Neural progenitor cell (in vitro differentiated cells): Measurements from ENCODE around the gene RIPOR3. TPM values are rescaled to one million over a fixed set of nuclear protein-coding genes. Genes with fewer than 3 reads are reported as not detected.

Experiments used
- DNase-seq: peaks from one replicate; pipeline ENCODE4 v3.0.0-alpha.2; 2016; ENCODE audit warnings: low spot score
- H2AFZ ChIP-seq: fragments of 200-600 bp; sonication (generic); replicated peaks from 2 replicates; pipeline ENCODE4 v1.6.1; 2016; ENCODE audit warnings: antibody characterized with exemption
- H3F3A ChIP-seq: fragments of 200-600 bp; sonication (generic); 2 replicates; pipeline ENCODE4 v1.6.1; 2016; ENCODE audit warnings: antibody characterized with exemption, low read depth
- H3K27ac ChIP-seq: fragments of 200-600 bp; sonication (generic); 2 replicates; pipeline ENCODE4 v1.5.1; 2016; ENCODE audit warnings: mild to moderate bottlenecking
- H3K27me3 ChIP-seq: fragments of 200-600 bp; sonication (generic); 2 replicates; pipeline ENCODE4 v1.6.1; 2016; ENCODE audit warnings: mild to moderate bottlenecking, moderate library complexity
- H3K36me3 ChIP-seq: fragments of 200-600 bp; sonication (generic); 2 replicates; pipeline ENCODE4 v1.5.1; 2016
- H3K4me1 ChIP-seq: fragments of 200-600 bp; sonication (generic); 2 replicates; pipeline ENCODE4 v1.6.1; 2016; ENCODE audit warnings: mixed run types
- H3K4me2 ChIP-seq: fragments of 200-600 bp; sonication (generic); 2 replicates; pipeline ENCODE4 v1.6.1; 2016
- H3K4me3 ChIP-seq: fragments of 200-600 bp; sonication (generic); 2 replicates; pipeline ENCODE4 v1.5.1; 2016
- H3K79me2 ChIP-seq: fragments of 200-600 bp; sonication (generic); 2 replicates; pipeline ENCODE4 v1.6.1; 2016; ENCODE audit warnings: low read depth
- H3K9ac ChIP-seq: fragments of 200-600 bp; sonication (generic); 2 replicates; pipeline ENCODE4 v1.6.1; 2016
- H3K9me3 ChIP-seq: fragments of 200-600 bp; sonication (generic); 2 replicates; pipeline ENCODE4 v1.5.1; 2016; ENCODE audit warnings: low read depth
- H4K20me1 ChIP-seq: fragments of 200-600 bp; sonication (generic); 2 replicates; pipeline ENCODE4 v1.6.1; 2016; ENCODE audit warnings: low read depth
- H3K27ac Mint-ChIP-seq: 3 replicates; pipeline ENCODE4 v1.8.0; 2021; ENCODE audit warnings: mixed read lengths
- H3K27me3 Mint-ChIP-seq: 2 replicates; pipeline ENCODE4 v1.8.0; 2022; ENCODE audit warnings: low read depth, mild to moderate bottlenecking, inconsistent platforms, moderate library complexity, mixed read lengths; ENCODE audit not compliant: insufficient read depth
- H3K36me3 Mint-ChIP-seq: 3 replicates; pipeline ENCODE4 v1.8.0; 2021; ENCODE audit warnings: mixed read lengths
- H3K4me1 Mint-ChIP-seq: 3 replicates; pipeline ENCODE4 v1.8.0; 2021; ENCODE audit warnings: mixed read lengths
- H3K4me3 Mint-ChIP-seq: 3 replicates; pipeline ENCODE4 v1.8.0; 2021; ENCODE audit warnings: mild to moderate bottlenecking, moderate library complexity, mixed read lengths
- H3K9me3 Mint-ChIP-seq: 3 replicates; pipeline ENCODE4 v1.8.0; 2020; ENCODE audit warnings: mixed read lengths
- EZH2 ChIP-seq: fragments of 200-600 bp; sonication (generic); IDR thresholded peaks from 2 replicates; pipeline ENCODE4 v1.6.1; 2017; ENCODE audit warnings: antibody characterized with exemption, mild to moderate bottlenecking, moderate library complexity
- EZH2phosphoT487 ChIP-seq: fragments of 200-600 bp; sonication (generic); IDR thresholded peaks from 2 replicates; pipeline ENCODE4 v1.6.1; 2017; ENCODE audit warnings: antibody characterized with exemption
- total RNA-seq: library from RNA; depleted of rRNA; stranded (reverse); fragments of >200 nt; gene quantifications from 2 replicates; pipeline ENCODE4 v1.2.3, GENCODE V29; 2015; ENCODE audit warnings: low replicate concordance
- TF ChIP-seq, protein P1 (sequence below): fragments of 200-600 bp; sonication (generic); IDR thresholded peaks from 2 replicates; pipeline ENCODE4 v1.5.1; 2017; ENCODE audit warnings: antibody characterized with exemption, mild to moderate bottlenecking

Gene RIPOR3
- total RNA-seq, 1 donor from 2014 or later: 1.2 TPM

DNA sequence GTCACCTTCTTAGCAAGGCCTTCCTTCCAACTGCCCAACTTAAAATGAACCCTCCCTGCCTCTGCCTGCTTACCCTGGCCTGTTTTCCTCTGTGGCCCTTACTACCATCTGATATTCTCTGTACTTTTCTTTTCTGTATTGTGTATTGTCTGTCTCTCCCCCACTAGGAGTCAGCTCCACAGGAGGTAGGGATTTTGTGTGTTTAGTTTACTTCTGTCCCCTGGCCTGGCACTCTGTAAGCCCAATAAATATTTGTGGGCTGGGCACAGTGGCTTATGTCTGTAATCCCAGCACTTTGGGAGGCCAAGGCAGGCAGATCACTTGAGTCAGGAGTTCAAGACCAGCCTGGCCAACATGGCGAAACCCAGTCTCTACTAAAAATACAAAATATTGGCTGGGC, 72.8 kb downstream of the RIPOR3 start:
- TF ChIP-seq EZH2phosphoT487: no peak
- TF ChIP-seq EZH2: no peak
- TF ChIP-seq, protein P1, sequence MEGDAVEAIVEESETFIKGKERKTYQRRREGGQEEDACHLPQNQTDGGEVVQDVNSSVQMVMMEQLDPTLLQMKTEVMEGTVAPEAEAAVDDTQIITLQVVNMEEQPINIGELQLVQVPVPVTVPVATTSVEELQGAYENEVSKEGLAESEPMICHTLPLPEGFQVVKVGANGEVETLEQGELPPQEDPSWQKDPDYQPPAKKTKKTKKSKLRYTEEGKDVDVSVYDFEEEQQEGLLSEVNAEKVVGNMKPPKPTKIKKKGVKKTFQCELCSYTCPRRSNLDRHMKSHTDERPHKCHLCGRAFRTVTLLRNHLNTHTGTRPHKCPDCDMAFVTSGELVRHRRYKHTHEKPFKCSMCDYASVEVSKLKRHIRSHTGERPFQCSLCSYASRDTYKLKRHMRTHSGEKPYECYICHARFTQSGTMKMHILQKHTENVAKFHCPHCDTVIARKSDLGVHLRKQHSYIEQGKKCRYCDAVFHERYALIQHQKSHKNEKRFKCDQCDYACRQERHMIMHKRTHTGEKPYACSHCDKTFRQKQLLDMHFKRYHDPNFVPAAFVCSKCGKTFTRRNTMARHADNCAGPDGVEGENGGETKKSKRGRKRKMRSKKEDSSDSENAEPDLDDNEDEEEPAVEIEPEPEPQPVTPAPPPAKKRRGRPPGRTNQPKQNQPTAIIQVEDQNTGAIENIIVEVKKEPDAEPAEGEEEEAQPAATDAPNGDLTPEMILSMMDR: no peak
- no peak for DNase-seq

DNA sequence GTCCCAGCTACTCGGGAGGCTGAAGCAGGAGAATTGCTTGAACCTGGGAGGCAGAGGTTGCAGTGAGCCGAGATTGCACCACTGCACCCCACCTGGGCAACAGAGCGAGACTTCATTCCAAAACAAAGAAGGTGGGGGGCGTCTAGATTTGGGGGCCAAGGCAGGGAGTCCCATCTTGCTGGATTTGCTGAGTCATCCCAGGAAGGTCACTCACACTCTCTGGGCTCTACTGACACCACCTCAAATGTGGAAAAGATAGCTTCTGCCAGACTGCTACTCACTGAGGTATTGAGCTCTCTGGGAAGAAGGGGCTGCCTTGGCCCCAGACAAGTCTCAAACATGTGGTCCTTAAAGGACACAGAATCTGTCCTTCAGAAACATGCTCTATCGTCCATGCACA, 74.3 kb downstream of the RIPOR3 start:
- no peak overlapping the region for H3K27ac ChIP-seq
- peaks cover 5% of the 10 kb centered on the region for H3K27me3 Mint-ChIP-seq
- H3K9me3 Mint-ChIP-seq: peaks cover 11% of the 10 kb centered on the region
- DNase-seq: no peak
- H3K4me3 Mint-ChIP-seq: no peak overlapping the region
- no peak overlapping the region for H3K4me3 ChIP-seq
- H3K9ac ChIP-seq: no peak overlapping the region
- H2AFZ ChIP-seq: no peak overlapping the region
- TF ChIP-seq EZH2phosphoT487: no peak
- TF ChIP-seq EZH2: no peak
- TF ChIP-seq, protein P1: no peak
- peaks cover 8% of the 10 kb centered on the region for H3K4me1 Mint-ChIP-seq
- no peak overlapping the region for H3K27ac Mint-ChIP-seq
- H3F3A ChIP-seq: peaks cover 11% of the 10 kb centered on the region
- H3K36me3 ChIP-seq: no peaks in the 10 kb centered on the region
- H3K4me2 ChIP-seq: no peak overlapping the region
- no peaks in the 10 kb centered on the region for H3K79me2 ChIP-seq
- peaks cover 4% of the 10 kb centered on the region for H3K4me1 ChIP-seq
- no peaks in the 10 kb centered on the region for H3K27me3 ChIP-seq
- no peaks in the 10 kb centered on the region for H4K20me1 ChIP-seq
- no peaks in the 10 kb centered on the region for H3K36me3 Mint-ChIP-seq
- H3K9me3 ChIP-seq: no peaks in the 10 kb centered on the region

More for the DNA sequence above, 72.8 kb downstream of the RIPOR3 start:
- no peak overlapping the region for H3K9ac ChIP-seq
- peak overlapping the region; percentile 36 for H3K27ac Mint-ChIP-seq
- no peaks in the 10 kb centered on the region for H3K9me3 ChIP-seq
- peaks cover 11% of the 10 kb centered on the region for H3K9me3 Mint-ChIP-seq
- H3F3A ChIP-seq: peaks cover 11% of the 10 kb centered on the region
- H3K4me1 Mint-ChIP-seq: peaks cover 8% of the 10 kb centered on the region
- H3K4me2 ChIP-seq: no peak overlapping the region
- peaks cover 4% of the 10 kb centered on the region for H3K4me1 ChIP-seq
- H3K4me3 Mint-ChIP-seq: no peak overlapping the region
- no peak overlapping the region for H3K27ac ChIP-seq
- H3K4me3 ChIP-seq: no peak overlapping the region
- H2AFZ ChIP-seq: no peak overlapping the region
- H3K36me3 ChIP-seq: no peaks in the 10 kb centered on the region
- H3K27me3 Mint-ChIP-seq: peaks cover 5% of the 10 kb centered on the region
- no peaks in the 10 kb centered on the region for H4K20me1 ChIP-seq
- no peaks in the 10 kb centered on the region for H3K79me2 ChIP-seq
- H3K27me3 ChIP-seq: no peaks in the 10 kb centered on the region
- no peaks in the 10 kb centered on the region for H3K36me3 Mint-ChIP-seq

DNA sequence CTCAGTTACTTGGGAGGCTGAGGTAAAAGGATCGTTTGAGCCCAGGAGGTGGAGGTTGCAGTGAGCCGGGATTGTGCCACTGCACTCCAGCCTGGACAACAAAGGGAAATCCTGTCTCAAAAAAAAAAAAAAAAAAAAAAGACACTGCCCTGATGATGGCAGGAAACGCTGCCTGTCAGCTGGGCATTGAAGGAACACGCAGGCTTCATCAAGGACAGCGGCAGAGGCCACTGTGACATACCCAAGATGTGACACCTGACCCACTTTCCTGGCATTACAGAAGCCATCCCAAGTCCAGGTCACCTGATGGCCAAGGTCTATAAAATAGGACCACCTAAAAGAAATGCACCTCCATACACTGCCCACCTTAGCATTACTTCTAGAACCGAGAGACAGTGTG, 75.9 kb downstream of the RIPOR3 start:
- Histone ChIP-seq H3K9ac (no peak overlapping the region), H3K9me3 (no peaks in the 10 kb centered on the region), H4K20me1 (no peaks in the 10 kb centered on the region), H3K27ac (no peak overlapping the region), H3K27me3 (no peaks in the 10 kb centered on the region), H3K79me2 (no peaks in the 10 kb centered on the region), H3K36me3 (no peaks in the 10 kb centered on the region), H3F3A (peaks cover 11% of the 10 kb centered on the region), H3K4me3 (no peak overlapping the region), H3K4me1 (peaks cover 4% of the 10 kb centered on the region), H2AFZ (no peak overlapping the region), H3K4me2 (no peak overlapping the region)
- no peak for DNase-seq
- H3K36me3 Mint-ChIP-seq: no peaks in the 10 kb centered on the region
- H3K27ac Mint-ChIP-seq: peak overlapping the region; percentile 6
- H3K4me3 Mint-ChIP-seq: no peak overlapping the region
- peaks cover 8% of the 10 kb centered on the region for H3K4me1 Mint-ChIP-seq
- peaks cover 2% of the 10 kb centered on the region for H3K27me3 Mint-ChIP-seq
- H3K9me3 Mint-ChIP-seq: peaks cover 2% of the 10 kb centered on the region
- no peak for TF ChIP-seq EZH2
- TF ChIP-seq, protein P1: no peak
- no peak for TF ChIP-seq EZH2phosphoT487
